GM19099 (cell line): ENCODE data around the gene GNB1.
A peak's percentile ranks its signal among the peaks of the same experiment; 100 is the strongest.

ENCODE experiments used
- POLR2A ChIP-seq: IDR thresholded peaks from 3 replicates; pipeline ENCODE4 v1.6.1; 2011; ENCODE audit warnings: low read depth; ENCODE audit not compliant: insufficient read length; ENCODE audit errors: extremely low read depth

The GNB1 gene

GRCh38 chr1:1756661-1757421 is 134.0 kb downstream of the GNB1 start:
- no peak for TF ChIP-seq POLR2A

- TF ChIP-seq POLR2A = no peak
These were observed 135.0 kb downstream of the GNB1 start for GRCh38 chr1:1755852-1756251.

- no peak for TF ChIP-seq POLR2A
These were observed 135.5 kb downstream of the GNB1 start for GRCh38 chr1:1755426-1755825.

GRCh38 chr1:1754051-1754815 is 136.7 kb downstream of the GNB1 start:
- TF ChIP-seq POLR2A = no peak

- no peak for TF ChIP-seq POLR2A
These were observed 137.3 kb downstream of the GNB1 start for GRCh38 chr1:1753607-1754005.

- no peak for TF ChIP-seq POLR2A
These were observed 138.0 kb downstream of the GNB1 start for GRCh38 chr1:1752636-1753606.

- TF ChIP-seq POLR2A = no peak
These were observed 138.7 kb downstream of the GNB1 start for GRCh38 chr1:1752190-1752589.

- no peak for TF ChIP-seq POLR2A
These were observed 142.1 kb downstream of the GNB1 start for GRCh38 chr1:1748686-1749321.

GRCh38 chr1:1745651-1746565 is 145.0 kb downstream of the GNB1 start:
- peak; percentile 34 for TF ChIP-seq POLR2A
